Neural crest cell (in vitro differentiated cells): Measurements from ENCODE around the gene ERRFI1. TPM values are rescaled to one million over a fixed set of nuclear protein-coding genes. Genes with fewer than 3 reads are reported as not detected.
A peak's percentile ranks its signal among the peaks of the same experiment; 100 is the strongest.

Experiments
- DNase-seq: peaks from one replicate; pipeline ENCODE4 v3.0.0; 2021; ENCODE audit warnings: low read depth, mixed read lengths, low spot score
- H3K27ac Mint-ChIP-seq: one replicate; pipeline ENCODE4 v1.8.0; 2021; ENCODE audit warnings: mild to moderate bottlenecking, mixed read lengths; ENCODE audit not compliant: unreplicated experiment
- H3K27me3 Mint-ChIP-seq: 2 replicates; pipeline ENCODE4 v1.8.0; 2021; ENCODE audit warnings: low read depth, mild to moderate bottlenecking, mixed read lengths
- H3K36me3 Mint-ChIP-seq: 2 replicates; pipeline ENCODE4 v1.8.0; 2021; ENCODE audit warnings: low read depth, mild to moderate bottlenecking, mixed read lengths
- H3K4me1 Mint-ChIP-seq: 2 replicates; pipeline ENCODE4 v1.8.0; 2021; ENCODE audit warnings: mixed read lengths
- H3K4me3 Mint-ChIP-seq: one replicate; pipeline ENCODE4 v1.8.0; 2021; ENCODE audit warnings: mild to moderate bottlenecking, mixed read lengths
- H3K9me3 Mint-ChIP-seq: 2 replicates; pipeline ENCODE4 v1.8.0; 2021; ENCODE audit warnings: mixed read lengths
- total RNA-seq: library from RNA; stranded (reverse); gene quantifications from 2 replicates; pipeline ENCODE4 v1.2.1, GENCODE V29; 2021
- TF ChIP-seq, protein P1 (sequence below): fragments of 200-600 bp; sonication (generic); conservative IDR thresholded peaks from 2 replicates; pipeline ENCODE4 v1.5.0; 2021; ENCODE audit warnings: antibody characterized with exemption, mild to moderate bottlenecking

ERRFI1 gene
- total RNA-seq, 1 donor from 2014 or later: 23.3 TPM

DNA sequence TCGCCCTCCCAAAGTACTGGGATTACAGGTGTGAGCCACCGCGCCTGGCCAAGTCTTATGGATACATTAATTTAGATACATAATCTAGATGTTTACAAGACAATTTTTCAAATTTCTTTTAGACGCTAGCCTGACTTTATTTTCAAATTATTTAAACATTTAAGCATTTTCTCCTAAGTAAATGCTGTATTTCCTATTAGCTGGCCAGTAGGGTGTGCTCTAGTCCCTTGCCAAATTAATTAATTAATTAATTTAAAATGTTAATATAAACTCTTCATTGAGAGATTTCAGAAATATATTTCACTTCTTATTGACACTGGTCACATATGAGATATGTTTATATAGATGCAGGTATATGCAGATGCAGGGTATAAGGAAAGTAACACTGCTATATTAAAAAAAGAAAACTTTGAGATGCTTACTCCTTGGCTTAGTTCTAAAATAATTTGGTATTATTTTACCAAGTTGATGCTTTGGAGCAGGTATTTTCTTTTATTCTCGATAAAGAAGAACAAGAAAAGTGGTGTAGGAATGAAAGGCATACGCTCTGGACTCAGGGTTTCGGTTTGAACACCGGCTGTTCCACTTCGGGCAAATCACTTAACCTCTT, 5.2 kb upstream of the ERRFI1 start:
- Mint-ChIP-seq H3K4me1 (peaks cover 18% of the 10 kb centered on the region), H3K9me3 (no peaks in the 10 kb centered on the region), H3K27ac (no peak overlapping the region), H3K27me3 (peaks cover 5% of the 10 kb centered on the region), H3K36me3 (no peaks in the 10 kb centered on the region), H3K4me3 (no peak overlapping the region)
- DNase-seq: no peak
- TF ChIP-seq, protein P1, sequence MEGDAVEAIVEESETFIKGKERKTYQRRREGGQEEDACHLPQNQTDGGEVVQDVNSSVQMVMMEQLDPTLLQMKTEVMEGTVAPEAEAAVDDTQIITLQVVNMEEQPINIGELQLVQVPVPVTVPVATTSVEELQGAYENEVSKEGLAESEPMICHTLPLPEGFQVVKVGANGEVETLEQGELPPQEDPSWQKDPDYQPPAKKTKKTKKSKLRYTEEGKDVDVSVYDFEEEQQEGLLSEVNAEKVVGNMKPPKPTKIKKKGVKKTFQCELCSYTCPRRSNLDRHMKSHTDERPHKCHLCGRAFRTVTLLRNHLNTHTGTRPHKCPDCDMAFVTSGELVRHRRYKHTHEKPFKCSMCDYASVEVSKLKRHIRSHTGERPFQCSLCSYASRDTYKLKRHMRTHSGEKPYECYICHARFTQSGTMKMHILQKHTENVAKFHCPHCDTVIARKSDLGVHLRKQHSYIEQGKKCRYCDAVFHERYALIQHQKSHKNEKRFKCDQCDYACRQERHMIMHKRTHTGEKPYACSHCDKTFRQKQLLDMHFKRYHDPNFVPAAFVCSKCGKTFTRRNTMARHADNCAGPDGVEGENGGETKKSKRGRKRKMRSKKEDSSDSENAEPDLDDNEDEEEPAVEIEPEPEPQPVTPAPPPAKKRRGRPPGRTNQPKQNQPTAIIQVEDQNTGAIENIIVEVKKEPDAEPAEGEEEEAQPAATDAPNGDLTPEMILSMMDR: peak; percentile 91

DNA sequence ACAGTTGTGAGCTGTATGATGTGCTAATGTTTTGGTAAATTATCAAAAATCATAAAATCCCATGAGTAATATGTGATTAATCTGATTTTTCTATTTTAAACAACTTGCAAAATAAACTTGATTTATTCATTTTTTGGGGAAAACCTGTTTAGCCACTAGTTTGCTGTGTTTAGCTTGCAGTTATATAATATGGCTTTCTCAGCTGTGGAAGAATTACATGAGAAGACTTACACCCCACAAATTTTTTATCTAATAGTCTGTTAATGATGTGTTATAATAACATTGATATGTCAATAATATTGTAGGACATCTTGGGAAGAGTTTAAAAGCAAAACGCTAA, 2.4 kb upstream of the ERRFI1 start:
- Mint-ChIP-seq H3K27ac (no peak overlapping the region), H3K4me1 (peaks cover 37% of the 10 kb centered on the region), H3K4me3 (peak overlapping the region; percentile 39), H3K9me3 (no peaks in the 10 kb centered on the region), H3K27me3 (peaks cover 5% of the 10 kb centered on the region), H3K36me3 (no peaks in the 10 kb centered on the region)
- TF ChIP-seq, protein P1: no peak
- DNase-seq: no peak

GRCh38 chr1:8027748-8028570, 1.9 kb upstream of the ERRFI1 start:
- Mint-ChIP-seq H3K4me3 (peak overlapping the region; percentile 39), H3K36me3 (no peaks in the 10 kb centered on the region), H3K27me3 (peaks cover 5% of the 10 kb centered on the region), H3K27ac (no peak overlapping the region), H3K4me1 (peaks cover 43% of the 10 kb centered on the region), H3K9me3 (no peaks in the 10 kb centered on the region)
- TF ChIP-seq, protein P1: no peak
- DNase-seq: no peak

DNA sequence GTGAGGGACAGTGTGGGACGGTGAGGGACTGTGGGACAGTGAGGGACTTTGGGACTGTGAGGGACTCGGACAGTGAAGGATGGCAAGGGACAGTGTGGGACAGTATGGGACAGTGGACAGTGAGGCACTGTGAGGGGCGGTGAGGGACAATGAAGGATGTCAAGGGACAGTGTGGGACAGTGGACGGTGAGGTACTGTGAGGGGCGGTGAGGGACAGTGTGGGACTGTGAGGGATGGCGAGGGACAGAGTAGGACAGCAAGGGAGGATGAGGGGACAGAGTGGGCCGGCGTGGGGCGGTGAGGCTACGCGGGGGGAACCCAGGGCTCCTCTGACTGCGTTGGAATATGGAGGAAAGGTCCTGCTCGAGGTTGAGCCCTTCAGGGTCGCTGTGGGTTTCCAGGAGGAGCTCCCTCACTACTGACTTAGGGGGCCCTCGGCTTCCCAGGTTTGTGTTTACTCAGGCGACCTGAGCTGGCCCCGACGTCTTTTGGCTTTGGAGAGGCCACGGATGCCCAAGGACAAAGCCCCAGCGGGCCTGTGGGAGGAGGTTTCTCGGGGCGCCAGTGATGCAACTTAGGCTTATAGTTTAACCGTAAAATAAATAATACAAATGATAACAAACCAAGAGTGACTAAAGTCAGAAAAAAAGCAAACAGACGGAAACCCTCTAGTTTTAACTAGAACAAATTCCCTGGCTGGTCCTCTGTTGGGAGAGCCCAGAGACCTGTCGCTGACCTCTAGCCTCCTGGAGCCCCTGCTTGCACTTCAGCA, 1.1 kb upstream of the ERRFI1 start:
- Mint-ChIP-seq H3K4me1 (peaks cover 50% of the 10 kb centered on the region), H3K4me3 (peak overlapping the region; percentile 91), H3K27ac (peak overlapping the region; percentile 98), H3K9me3 (no peaks in the 10 kb centered on the region), H3K36me3 (no peaks in the 10 kb centered on the region), H3K27me3 (peaks cover 5% of the 10 kb centered on the region)
- no peak for DNase-seq
- TF ChIP-seq, protein P1: no peak

DNA sequence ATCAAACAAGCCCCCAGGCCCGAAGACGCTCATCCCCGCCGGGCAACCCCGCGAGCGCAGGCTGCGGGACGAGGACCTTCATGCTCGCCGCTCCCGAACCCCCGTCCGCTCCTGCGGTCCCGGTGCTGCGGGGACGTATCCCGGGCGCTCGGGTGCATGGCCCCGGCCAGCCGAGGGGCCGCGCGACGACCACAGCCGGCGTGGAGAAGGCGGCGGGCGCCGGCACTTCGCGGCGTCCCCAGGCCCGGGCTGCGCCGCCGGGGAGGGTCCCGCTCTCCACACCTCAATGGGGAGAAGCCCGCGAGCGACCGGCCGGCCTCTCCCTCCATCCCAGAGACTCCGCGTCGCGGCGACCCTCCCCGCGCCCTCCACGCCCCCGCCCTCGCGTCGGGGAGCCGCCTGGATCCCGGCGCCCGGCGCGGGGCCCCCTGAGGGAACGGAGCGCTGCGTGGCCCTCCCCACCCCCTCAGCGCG, 401 bp downstream of the ERRFI1 start:
- no peaks in the 10 kb centered on the region for H3K36me3 Mint-ChIP-seq
- H3K4me1 Mint-ChIP-seq: peaks cover 64% of the 10 kb centered on the region
- TF ChIP-seq, protein P1: no peak
- peaks cover 5% of the 10 kb centered on the region for H3K27me3 Mint-ChIP-seq
- peak overlapping the region; percentile 90 for H3K27ac Mint-ChIP-seq
- DNase-seq: peak; percentile 9
- peak overlapping the region; percentile 89 for H3K4me3 Mint-ChIP-seq
- H3K9me3 Mint-ChIP-seq: no peaks in the 10 kb centered on the region
